GM12878 (cell line): Measurements from ENCODE around the gene MBOAT2.

Source experiments
- ETV6 ChIP-seq, 2 experiments: fragments of 450-650 bp in 1 of 2; IDR thresholded peaks in 1 of 2; conservative IDR thresholded peaks in 1 of 2; 2 replicates each; pipeline ENCODE4 v1.6.1; 2014; ENCODE audit warnings: antibody characterized with exemption in 1 of 2, borderline replicate concordance in 1 of 2, low read depth in 1 of 2, mild to moderate bottlenecking in 1 of 2, moderate library complexity in 1 of 2
- MAX ChIP-seq: IDR thresholded peaks from 2 replicates; pipeline ENCODE4 v1.6.1; 2012; ENCODE audit warnings: low read depth, low read length, improper control_type of control experiment
- MYC ChIP-seq: IDR thresholded peaks from 2 replicates; pipeline ENCODE4 v1.6.1; 2011; ENCODE audit warnings: mild to moderate bottlenecking, low read length, moderate library complexity, inconsistent platforms; ENCODE audit not compliant: insufficient read depth, insufficient replicate concordance, insufficient read length, severe bottlenecking
- POU2F2 ChIP-seq: IDR thresholded peaks from 3 replicates; pipeline ENCODE4 v1.6.1; 2011; ENCODE audit warnings: low read depth, mild to moderate bottlenecking, low read length, borderline replicate concordance
- RFX5 ChIP-seq: IDR thresholded peaks from 2 replicates; pipeline ENCODE4 v1.6.1; 2011; ENCODE audit warnings: low read depth, low read length, improper control_type of control experiment
- SIN3A ChIP-seq: IDR thresholded peaks from 2 replicates; pipeline ENCODE4 v1.6.1; 2012; ENCODE audit warnings: low read depth, low read length, improper control_type of control experiment
- TCF12 ChIP-seq: IDR thresholded peaks from 2 replicates; pipeline ENCODE4 v1.6.1; 2011; ENCODE audit warnings: low read depth, mild to moderate bottlenecking, low read length
- YY1 ChIP-seq: IDR thresholded peaks from 2 replicates; pipeline ENCODE4 v1.6.1; 2011; ENCODE audit warnings: low read depth, mild to moderate bottlenecking, low read length
- ZNF384 ChIP-seq: IDR thresholded peaks from 2 replicates; pipeline ENCODE4 v1.6.1; 2012; ENCODE audit warnings: low read depth, mild to moderate bottlenecking, low read length, improper control_type of control experiment, borderline replicate concordance
- TF ChIP-seq, protein P1 (sequence below), 3 experiments: IDR thresholded peaks in 2 of 3; conservative IDR thresholded peaks in 1 of 3; 2 replicates each; pipeline ENCODE4 v1.5.1; 2011; ENCODE audit warnings: low read depth in 3 of 3, low read length in 3 of 3, mild to moderate bottlenecking in 3 of 3, control low read depth in 2 of 3, moderate library complexity in 2 of 3, inconsistent platforms in 1 of 3, mixed read lengths in 1 of 3; ENCODE audit not compliant: control insufficient read depth in 2 of 3, insufficient read depth in 1 of 3; ENCODE audit errors: extremely low read depth in 1 of 3
- TF ChIP-seq, protein P2 (sequence below): IDR thresholded peaks from 2 replicates; pipeline ENCODE4 v1.6.1; 2012; ENCODE audit warnings: mild to moderate bottlenecking, low read depth, low read length
- TF ChIP-seq, protein P3 (sequence below): fragments of 450-650 bp; IDR thresholded peaks from 2 replicates; pipeline ENCODE4 v1.6.1; 2016; ENCODE audit warnings: mild to moderate bottlenecking

DNA sequence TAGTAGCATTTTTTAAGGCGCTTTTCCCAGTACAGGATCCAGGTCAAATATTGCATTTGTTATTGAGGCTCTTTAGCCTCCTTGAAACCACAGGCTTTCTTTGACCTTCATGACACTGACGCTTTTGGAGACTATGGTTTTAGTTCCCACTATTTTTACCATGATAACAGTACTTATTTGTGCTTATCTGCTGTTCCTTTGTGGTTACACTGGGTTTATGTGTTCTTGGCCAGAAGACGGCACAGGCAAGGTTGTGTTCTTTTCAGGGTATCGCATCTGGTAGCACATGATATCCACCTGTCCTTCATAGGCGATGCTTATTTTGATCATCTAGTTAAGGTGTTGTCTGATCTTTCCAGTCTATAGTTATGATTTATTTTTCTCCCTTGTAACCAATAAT lies 16.8 kb upstream of the MBOAT2 start:
- TF ChIP-seq RFX5 = no peak
- TF ChIP-seq ETV6 (conservative IDR thresholded peaks at IDR 0.05 in 1 of 2, IDR thresholded peaks at IDR 0.05 in 1 of 2; ENCODE audit: borderline replicate concordance in 1 of 2, low read depth in 1 of 2) = no peak
- no peak for TF ChIP-seq POU2F2
- TF ChIP-seq, protein P1, sequence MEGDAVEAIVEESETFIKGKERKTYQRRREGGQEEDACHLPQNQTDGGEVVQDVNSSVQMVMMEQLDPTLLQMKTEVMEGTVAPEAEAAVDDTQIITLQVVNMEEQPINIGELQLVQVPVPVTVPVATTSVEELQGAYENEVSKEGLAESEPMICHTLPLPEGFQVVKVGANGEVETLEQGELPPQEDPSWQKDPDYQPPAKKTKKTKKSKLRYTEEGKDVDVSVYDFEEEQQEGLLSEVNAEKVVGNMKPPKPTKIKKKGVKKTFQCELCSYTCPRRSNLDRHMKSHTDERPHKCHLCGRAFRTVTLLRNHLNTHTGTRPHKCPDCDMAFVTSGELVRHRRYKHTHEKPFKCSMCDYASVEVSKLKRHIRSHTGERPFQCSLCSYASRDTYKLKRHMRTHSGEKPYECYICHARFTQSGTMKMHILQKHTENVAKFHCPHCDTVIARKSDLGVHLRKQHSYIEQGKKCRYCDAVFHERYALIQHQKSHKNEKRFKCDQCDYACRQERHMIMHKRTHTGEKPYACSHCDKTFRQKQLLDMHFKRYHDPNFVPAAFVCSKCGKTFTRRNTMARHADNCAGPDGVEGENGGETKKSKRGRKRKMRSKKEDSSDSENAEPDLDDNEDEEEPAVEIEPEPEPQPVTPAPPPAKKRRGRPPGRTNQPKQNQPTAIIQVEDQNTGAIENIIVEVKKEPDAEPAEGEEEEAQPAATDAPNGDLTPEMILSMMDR (IDR thresholded peaks at IDR 0.05 in 2 of 3, conservative IDR thresholded peaks at IDR 0.05 in 1 of 3; ENCODE audit: control insufficient read depth in 2 of 3, extremely low read depth in 1 of 3, insufficient read depth in 1 of 3, low read depth in 3 of 3, low read length in 3 of 3) = no peak
- no peak for TF ChIP-seq ZNF384
- TF ChIP-seq, protein P2, sequence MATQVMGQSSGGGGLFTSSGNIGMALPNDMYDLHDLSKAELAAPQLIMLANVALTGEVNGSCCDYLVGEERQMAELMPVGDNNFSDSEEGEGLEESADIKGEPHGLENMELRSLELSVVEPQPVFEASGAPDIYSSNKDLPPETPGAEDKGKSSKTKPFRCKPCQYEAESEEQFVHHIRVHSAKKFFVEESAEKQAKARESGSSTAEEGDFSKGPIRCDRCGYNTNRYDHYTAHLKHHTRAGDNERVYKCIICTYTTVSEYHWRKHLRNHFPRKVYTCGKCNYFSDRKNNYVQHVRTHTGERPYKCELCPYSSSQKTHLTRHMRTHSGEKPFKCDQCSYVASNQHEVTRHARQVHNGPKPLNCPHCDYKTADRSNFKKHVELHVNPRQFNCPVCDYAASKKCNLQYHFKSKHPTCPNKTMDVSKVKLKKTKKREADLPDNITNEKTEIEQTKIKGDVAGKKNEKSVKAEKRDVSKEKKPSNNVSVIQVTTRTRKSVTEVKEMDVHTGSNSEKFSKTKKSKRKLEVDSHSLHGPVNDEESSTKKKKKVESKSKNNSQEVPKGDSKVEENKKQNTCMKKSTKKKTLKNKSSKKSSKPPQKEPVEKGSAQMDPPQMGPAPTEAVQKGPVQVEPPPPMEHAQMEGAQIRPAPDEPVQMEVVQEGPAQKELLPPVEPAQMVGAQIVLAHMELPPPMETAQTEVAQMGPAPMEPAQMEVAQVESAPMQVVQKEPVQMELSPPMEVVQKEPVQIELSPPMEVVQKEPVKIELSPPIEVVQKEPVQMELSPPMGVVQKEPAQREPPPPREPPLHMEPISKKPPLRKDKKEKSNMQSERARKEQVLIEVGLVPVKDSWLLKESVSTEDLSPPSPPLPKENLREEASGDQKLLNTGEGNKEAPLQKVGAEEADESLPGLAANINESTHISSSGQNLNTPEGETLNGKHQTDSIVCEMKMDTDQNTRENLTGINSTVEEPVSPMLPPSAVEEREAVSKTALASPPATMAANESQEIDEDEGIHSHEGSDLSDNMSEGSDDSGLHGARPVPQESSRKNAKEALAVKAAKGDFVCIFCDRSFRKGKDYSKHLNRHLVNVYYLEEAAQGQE = no peak
- TF ChIP-seq SIN3A = no peak
- no peak for TF ChIP-seq MAX
- no peak for TF ChIP-seq MYC
- TF ChIP-seq TCF12 = no peak
- no peak for TF ChIP-seq YY1
- TF ChIP-seq, protein P3, sequence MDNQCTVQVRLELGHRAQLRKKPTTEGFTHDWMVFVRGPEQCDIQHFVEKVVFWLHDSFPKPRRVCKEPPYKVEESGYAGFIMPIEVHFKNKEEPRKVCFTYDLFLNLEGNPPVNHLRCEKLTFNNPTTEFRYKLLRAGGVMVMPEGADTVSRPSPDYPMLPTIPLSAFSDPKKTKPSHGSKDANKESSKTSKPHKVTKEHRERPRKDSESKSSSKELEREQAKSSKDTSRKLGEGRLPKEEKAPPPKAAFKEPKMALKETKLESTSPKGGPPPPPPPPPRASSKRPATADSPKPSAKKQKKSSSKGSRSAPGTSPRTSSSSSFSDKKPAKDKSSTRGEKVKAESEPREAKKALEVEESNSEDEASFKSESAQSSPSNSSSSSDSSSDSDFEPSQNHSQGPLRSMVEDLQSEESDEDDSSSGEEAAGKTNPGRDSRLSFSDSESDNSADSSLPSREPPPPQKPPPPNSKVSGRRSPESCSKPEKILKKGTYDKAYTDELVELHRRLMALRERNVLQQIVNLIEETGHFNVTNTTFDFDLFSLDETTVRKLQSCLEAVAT = no peak
